CD4-positive, alpha-beta T cell treated with Interferon alpha-2 for 1 hour (primary cell): ENCODE results near the gene OGDHL.
"Not testable (repeated sequence)": the region's sequence is repeated elsewhere in the genome, so short reads cannot be mapped to it uniquely, and the experiment has no call there.

ENCODE experiments used
- DNase-seq, 2 donors: peaks; one replicate each; pipeline ENCODE4 v3.0.0-alpha.2; 2020 to 2022

Gene OGDHL

DNA sequence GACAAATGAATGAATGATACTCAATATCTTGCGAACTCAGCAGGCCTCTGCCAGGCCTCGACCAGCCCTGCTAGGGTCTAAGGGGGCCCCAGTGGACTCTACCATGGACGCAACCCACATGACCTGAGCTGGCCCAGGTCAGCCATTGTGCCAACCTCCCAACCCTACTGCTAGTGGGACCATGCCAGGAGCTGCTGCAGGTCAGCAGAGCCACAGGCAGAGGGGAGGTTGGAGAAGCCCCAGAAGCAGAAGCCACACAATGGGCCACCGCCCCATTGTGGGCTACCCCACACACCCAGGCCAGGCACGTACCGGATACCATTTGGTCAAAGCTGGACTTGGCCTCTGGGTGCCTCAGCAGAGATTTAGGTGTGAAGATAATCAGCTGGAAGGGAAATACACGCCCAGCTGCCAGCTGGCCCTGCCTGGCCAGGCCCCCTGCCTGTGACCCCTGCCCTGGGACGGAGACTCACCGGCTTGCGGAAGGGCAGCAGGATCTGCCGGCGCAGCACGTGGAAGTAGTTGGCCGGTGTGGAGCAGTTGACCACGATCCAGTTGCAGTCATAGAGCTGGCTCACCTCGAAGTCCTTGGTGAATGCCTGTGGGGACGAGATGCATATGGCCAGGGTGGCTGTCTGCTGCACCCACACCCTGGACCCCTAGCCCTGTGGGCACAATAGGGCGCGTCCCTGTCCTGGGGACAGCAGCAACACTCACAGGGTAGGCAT, 24.5 kb downstream of the OGDHL start:
- DNase-seq: no peak

DNA sequence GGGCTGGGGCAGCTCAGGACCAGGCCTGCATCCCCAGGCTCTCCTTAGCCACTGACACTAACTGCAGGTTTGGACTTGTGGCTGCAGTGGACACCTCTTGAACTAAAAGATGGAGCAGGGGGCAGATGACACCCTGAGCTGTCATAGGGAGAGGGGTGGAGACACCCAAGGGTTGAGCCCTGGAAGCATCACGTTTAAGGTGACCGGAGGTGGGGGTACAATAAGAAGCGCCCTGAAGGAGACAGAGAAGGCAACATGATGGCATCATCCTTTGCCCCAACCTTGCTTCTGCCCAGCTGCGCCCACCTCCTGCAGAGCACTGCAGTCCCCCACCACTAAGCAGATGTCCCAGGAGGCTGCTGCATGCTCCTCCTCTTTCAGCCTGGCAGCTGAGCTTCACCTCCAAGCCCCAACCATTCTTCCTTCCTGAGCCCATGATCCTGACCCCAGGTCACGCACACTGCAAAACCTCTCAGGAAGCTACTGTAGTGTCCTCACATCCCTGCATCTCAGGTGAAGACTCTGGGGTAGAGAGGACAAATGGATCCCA, 25.5 kb downstream of the OGDHL start:
- DNase-seq: no peak

- DNase-seq: no peak
Measured at GRCh38 chr10:49735848-49736563, 26.1 kb downstream of the OGDHL start.

GRCh38 chr10:49735161-49735560, 27.0 kb downstream of the OGDHL start:
- DNase-seq: no peak

- no peak for DNase-seq
Measured at GRCh38 chr10:49734676-49735075, 27.4 kb downstream of the OGDHL start.

GRCh38 chr10:49733866-49734265, 28.3 kb downstream of the OGDHL start:
- no peak for DNase-seq

DNA sequence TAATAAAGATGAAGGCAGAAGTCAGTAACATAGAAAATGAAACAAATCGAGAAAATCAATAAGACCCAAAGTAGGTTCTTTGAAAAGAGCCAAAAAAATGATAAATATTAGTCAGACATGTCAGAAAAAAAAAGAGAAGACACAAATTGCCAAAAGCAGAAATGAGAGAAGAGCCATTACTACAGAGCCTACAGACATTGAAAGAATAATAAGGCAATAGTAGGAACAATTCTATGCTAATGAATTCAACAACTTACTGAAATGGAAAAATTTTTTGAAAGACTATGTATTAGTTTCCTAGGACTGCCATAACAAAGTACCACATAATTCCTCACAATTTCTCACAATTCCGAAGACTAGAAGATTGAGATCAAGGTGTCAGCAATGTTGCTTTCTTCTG, 35.5 kb downstream of the OGDHL start:
- no peak for DNase-seq

DNA sequence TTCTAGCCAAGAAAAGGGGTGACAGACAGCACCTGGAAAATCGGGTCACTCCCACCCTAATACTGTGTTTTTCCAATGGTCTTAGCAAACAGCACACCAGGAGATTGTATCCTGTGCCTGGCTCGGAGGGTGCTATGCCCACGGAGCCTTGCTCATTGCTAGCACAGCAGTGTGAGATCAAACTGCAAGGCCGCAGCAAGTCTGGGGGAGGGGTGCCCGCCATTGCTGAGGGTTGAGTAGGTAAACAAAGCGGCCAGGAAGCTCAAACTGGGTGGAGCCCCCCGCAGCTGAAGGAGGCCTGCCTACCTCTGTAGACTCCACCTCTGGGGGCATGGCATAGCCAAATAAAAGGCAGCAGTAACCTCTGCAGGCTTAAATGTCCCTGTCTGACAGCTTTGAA, 47.0 kb downstream of the OGDHL start:
- DNase-seq: not testable (repeated sequence)

DNA sequence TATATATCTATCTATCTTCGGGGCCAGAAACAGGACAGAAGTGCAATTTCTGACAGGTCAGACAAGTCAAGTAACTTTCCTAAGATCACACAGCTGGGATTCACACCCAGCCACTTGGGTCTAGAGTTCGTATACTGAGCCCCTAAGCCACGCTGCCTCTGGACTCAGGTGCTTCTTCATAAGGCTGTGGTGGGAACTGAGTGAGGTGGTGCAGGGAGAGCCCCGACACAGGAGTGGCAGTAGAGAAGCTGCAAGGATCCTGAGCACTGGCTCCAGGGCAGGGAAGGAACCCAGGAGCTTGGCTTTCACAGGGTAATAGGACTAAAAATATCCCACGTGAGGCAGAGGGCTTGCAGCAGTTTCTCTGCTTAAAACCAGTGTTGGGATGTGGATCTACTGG, 48.9 kb downstream of the OGDHL start:
- no peak for DNase-seq

- DNase-seq: no peak
Measured at GRCh38 chr10:49711481-49711880, 50.6 kb downstream of the OGDHL start.

DNA sequence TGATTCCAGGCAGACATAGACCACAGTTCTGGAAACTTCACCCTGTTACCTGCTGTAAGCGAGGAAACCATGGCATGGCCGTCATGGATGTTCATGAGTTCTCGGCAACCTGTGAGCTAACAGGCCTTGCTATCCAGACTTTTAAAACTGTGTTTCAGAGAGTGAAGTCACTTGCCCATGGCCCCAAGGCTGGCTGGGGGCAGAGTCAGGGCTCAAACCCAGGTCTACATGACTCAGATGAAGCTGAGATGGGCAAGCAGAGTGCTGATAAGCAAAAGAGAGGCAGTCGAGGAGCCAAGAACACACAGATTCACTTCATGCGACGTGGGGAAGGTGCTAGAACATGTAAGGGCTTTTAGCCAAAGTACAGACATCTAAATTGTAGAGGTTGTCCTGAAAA, 51.2 kb downstream of the OGDHL start:
- DNase-seq: no peak

- no peak for DNase-seq
Measured at GRCh38 chr10:49709934-49710333, 52.2 kb downstream of the OGDHL start.

DNA sequence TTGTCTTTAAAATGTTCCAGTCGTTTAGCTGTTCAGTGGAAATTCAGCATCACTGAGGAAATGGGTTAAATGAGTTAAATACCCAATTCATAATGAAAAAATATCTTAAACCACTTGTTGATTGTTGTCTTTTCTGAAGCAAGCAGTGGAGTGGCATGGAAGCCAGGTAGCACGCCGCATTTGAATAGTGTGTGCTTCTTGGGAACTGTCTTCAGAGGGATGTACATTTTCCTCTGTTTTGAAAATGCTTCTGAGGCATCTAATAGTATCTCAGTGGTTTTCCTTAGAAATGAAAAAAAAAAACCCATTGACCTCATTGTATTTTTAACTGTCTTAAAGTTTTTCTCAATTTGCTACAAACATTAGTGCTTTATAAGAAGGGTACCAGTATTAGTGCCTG, 54.5 kb downstream of the OGDHL start:
- DNase-seq: no peak

DNA sequence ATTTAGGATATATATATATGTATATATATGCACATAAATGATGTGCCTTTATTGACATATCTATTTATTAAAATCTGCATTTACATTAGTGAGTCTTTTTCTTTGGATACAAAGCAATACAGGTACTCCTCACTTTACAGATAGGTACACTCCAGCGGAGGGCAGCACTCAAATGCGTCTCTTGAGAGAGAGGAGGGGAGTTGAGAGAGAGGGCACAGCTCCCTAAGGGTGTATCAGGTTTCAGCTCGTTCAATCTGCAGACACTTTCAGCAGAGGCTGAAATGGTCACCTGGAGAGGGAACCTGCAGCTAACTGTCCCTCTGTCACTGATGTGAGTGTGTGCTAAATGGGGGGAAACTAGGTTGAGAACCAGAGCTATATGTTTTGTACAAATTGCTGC, 61.1 kb downstream of the OGDHL start:
- no peak for DNase-seq

GRCh38 chr10:49700211-49700610, 61.9 kb downstream of the OGDHL start:
- DNase-seq: no peak

- DNase-seq: no peak
Measured at GRCh38 chr10:49698679-49699078, 63.4 kb downstream of the OGDHL start.

DNA sequence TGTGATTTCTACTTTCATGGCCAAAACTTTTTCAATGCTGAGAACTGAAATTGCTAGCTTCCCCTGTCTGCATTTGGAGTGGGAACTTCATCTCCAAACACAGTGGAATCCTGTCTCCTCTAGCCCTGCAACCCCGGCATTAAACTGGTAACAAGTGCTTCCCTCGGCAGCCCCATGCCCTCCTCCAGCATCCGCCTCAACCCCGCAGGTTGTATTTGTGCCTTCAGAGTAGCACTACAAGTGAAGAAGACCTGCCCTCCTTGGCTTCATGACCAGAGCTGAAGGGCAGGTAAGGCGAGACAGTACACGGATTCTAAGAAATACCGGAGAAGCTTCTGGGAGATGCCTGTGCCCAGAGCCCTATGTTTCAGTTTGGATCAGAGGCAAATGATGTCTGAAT, 65.8 kb downstream of the OGDHL start:
- DNase-seq: no peak

DNA sequence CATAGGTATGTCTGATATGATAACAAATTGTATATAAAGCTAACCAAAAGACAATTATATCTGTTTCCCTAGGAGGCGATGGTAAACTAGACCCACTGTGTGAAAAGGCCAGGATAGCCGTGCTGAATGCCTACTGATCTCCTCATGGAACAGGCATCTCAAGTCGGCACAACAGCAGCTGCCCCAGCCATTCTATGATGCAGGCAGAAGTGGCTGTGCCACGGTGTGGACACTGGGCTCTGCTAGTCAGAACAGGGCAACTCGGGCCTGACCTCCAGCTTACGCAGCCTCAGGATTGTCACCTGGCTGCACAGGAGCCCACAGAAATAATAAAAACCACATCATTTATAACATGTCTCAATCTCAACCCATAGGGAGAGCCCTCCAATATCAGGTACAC, 67.7 kb downstream of the OGDHL start:
- no peak for DNase-seq

- no peak for DNase-seq
Measured at GRCh38 chr10:49691588-49691987, 70.5 kb downstream of the OGDHL start.

DNA sequence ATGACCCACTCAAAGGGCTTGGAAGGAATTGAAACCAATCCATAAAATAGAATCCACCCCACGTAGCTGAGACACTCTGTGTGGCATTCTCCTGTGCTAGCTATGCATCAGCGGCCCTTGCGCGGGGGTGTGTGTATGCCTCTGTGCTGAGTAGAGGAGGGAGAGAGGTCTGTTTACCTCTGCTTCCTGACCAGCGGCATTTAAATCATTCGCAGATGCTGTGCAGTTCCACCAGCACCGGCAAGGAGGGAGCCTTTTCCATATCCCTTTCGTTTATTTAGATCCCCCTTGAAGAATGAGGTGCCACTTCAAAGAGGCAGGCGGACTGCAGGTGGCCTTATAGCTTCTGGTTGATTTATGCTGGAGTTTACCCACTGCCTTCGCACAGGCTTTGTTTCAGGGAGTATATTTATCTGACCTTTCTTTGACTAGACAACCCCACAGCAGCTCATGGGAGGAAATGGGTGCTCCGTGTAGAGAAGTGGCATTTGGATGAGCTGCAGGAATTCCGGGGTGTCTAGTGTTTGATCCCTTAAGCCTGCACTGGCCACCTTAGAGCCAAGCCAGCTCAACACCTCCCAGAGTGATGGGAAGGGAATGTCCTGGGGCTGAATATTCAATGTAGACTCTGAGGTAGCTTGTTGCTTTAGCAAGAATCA, 71.3 kb downstream of the OGDHL start:
- no peak for DNase-seq

- DNase-seq: no peak
Measured at GRCh38 chr10:49689882-49690510, 72.1 kb downstream of the OGDHL start.

- DNase-seq: no peak
Measured at GRCh38 chr10:49688920-49689319, 73.2 kb downstream of the OGDHL start.

DNA sequence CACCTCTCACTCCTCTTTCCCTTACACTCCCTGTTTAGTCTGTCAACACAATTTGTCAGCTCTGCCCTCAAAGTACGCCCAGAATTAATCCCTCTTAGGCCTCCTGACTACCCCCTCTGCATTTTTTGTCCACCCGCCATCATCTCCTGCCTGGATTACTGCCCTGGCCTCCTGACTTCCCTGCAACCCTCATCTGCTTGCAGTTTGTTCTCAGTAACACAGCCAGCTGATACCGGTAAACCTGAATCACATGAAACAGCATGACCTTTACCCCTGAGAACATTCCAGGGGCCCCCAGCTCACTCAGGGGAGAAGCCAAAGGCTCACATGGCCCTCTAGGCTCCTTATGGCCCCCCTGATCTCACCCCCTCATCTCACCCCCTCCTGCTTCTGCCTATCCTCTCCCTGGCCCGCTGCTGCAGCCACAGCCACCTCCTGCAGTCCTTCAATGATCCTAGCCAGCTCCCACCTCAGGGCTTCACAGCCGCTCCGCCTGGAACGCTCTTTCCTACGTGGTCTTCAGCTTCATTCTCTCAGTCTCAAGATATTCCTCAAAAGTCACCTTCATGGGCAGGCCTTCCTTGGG, 73.8 kb downstream of the OGDHL start:
- no peak for DNase-seq
